ENCODE data around the gene CHST9. TPM values are rescaled to one million over a fixed set of nuclear protein-coding genes. Genes with fewer than 3 reads are reported as not detected.

CHST9 gene
- polyA plus RNA-seq, 1 donor from 2014 or later, result 0.32 TPM

GRCh38 chr18:27214831-27215230 is 29.7 kb upstream of the CHST9 start:
- Histone ChIP-seq H3K9ac (ENCODE audit: low read length) (no peak overlapping the region), H3K27ac (ENCODE audit: low read length) (no peak overlapping the region), H3K9me2 (ENCODE audit: insufficient read depth, low read length) (no peaks in the 10 kb centered on the region)

GRCh38 chr18:27213123-27213717 is 28.1 kb upstream of the CHST9 start:
- no peaks in the 10 kb centered on the region for H3K79me2 ChIP-seq (replicated peaks; ENCODE audit: insufficient read depth, low read length)
- no peaks in the 10 kb centered on the region for H3K9me2 ChIP-seq (ENCODE audit: insufficient read depth, low read length)
- no peaks in the 10 kb centered on the region for H3F3A ChIP-seq (ENCODE audit: insufficient read depth, low read length, poor library complexity, severe bottlenecking)
- no peaks in the 10 kb centered on the region for H3K27me3 ChIP-seq (ENCODE audit: insufficient read depth, low read depth, low read length)
- no peak overlapping the region for H3K9ac ChIP-seq (ENCODE audit: low read length)
- no peaks in the 10 kb centered on the region for H3K9me3 ChIP-seq (ENCODE audit: low read length)
- no peak overlapping the region for H3K27ac ChIP-seq (ENCODE audit: low read length)
- no peak overlapping the region for H2AFZ ChIP-seq (ENCODE audit: low read depth, low read length)
- H4K20me1 ChIP-seq (ENCODE audit: insufficient read depth), result no peaks in the 10 kb centered on the region
- no peak overlapping the region for H3K4me2 ChIP-seq (ENCODE audit: low read length)
- H3K4me3 ChIP-seq (ENCODE audit: low read length), result no peak overlapping the region
- H3K36me3 ChIP-seq (ENCODE audit: insufficient read depth, low read length), result no peaks in the 10 kb centered on the region
- TF ChIP-seq MXI1 (conservative IDR thresholded peaks at IDR 0.05; ENCODE audit: poor library complexity, severe bottlenecking), result no peak
- TF ChIP-seq EZH2 (IDR thresholded peaks at IDR 0.05; ENCODE audit: borderline replicate concordance, insufficient read depth, low read length, poor library complexity, severe bottlenecking), result no peak

More at GRCh38 chr18:27214831-27215230, 29.7 kb upstream of the CHST9 start:
- no peaks in the 10 kb centered on the region for H3K9me3 ChIP-seq (ENCODE audit: low read length)
- H3K36me3 ChIP-seq (ENCODE audit: insufficient read depth, low read length), result no peaks in the 10 kb centered on the region
- H3K79me2 ChIP-seq (replicated peaks; ENCODE audit: insufficient read depth, low read length), result no peaks in the 10 kb centered on the region
- H4K20me1 ChIP-seq (ENCODE audit: insufficient read depth), result no peaks in the 10 kb centered on the region
- H3K4me3 ChIP-seq (ENCODE audit: low read length), result no peak overlapping the region
- H2AFZ ChIP-seq (ENCODE audit: low read depth, low read length), result no peak overlapping the region
- no peaks in the 10 kb centered on the region for H3F3A ChIP-seq (ENCODE audit: insufficient read depth, low read length, poor library complexity, severe bottlenecking)
- H3K4me2 ChIP-seq (ENCODE audit: low read length), result no peak overlapping the region
- TF ChIP-seq RAD21 (conservative IDR thresholded peaks at IDR 0.05) (no peak), REST (IDR thresholded peaks at IDR 0.05; ENCODE audit: borderline replicate concordance) (no peak)
- no peaks in the 10 kb centered on the region for H3K27me3 ChIP-seq (ENCODE audit: insufficient read depth, low read depth, low read length)

GRCh38 chr18:27211569-27211968 is 26.5 kb upstream of the CHST9 start:
- no peak overlapping the region for H3K4me3 ChIP-seq (ENCODE audit: low read length)
- H3K36me3 ChIP-seq (ENCODE audit: insufficient read depth, low read length), result no peaks in the 10 kb centered on the region
- H3K9ac ChIP-seq (ENCODE audit: low read length), result no peak overlapping the region
- H3K79me2 ChIP-seq (replicated peaks; ENCODE audit: insufficient read depth, low read length), result no peaks in the 10 kb centered on the region
- H3K9me2 ChIP-seq (ENCODE audit: insufficient read depth, low read length), result no peaks in the 10 kb centered on the region
- H3K27ac ChIP-seq (ENCODE audit: low read length), result no peak overlapping the region
- H3F3A ChIP-seq (ENCODE audit: insufficient read depth, low read length, poor library complexity, severe bottlenecking), result no peaks in the 10 kb centered on the region
- H3K9me3 ChIP-seq (ENCODE audit: low read length), result no peaks in the 10 kb centered on the region
- no peak overlapping the region for H2AFZ ChIP-seq (ENCODE audit: low read depth, low read length)
- no peaks in the 10 kb centered on the region for H4K20me1 ChIP-seq (ENCODE audit: insufficient read depth)
- no peak overlapping the region for H3K4me2 ChIP-seq (ENCODE audit: low read length)
- H3K27me3 ChIP-seq (ENCODE audit: insufficient read depth, low read depth, low read length), result no peaks in the 10 kb centered on the region
- TF ChIP-seq SMC3 (conservative IDR thresholded peaks at IDR 0.05; ENCODE audit: poor library complexity) (no peak), EZH2 (IDR thresholded peaks at IDR 0.05; ENCODE audit: borderline replicate concordance, insufficient read depth, low read length, poor library complexity, severe bottlenecking) (no peak), REST (IDR thresholded peaks at IDR 0.05; ENCODE audit: borderline replicate concordance) (no peak), RAD21 (conservative IDR thresholded peaks at IDR 0.05) (no peak), EP300 (conservative IDR thresholded peaks at IDR 0.05; ENCODE audit: poor library complexity, severe bottlenecking) (no peak), POLR2AphosphoS5 (IDR thresholded peaks at IDR 0.05) (no peak), MXI1 (conservative IDR thresholded peaks at IDR 0.05; ENCODE audit: poor library complexity, severe bottlenecking) (no peak), TAF1 (IDR thresholded peaks at IDR 0.05; ENCODE audit: low read depth) (no peak), CTCF (IDR thresholded peaks at IDR 0.05; ENCODE audit: poor library complexity, severe bottlenecking) (no peak)

Measured in neural cell (in vitro differentiated cells).